NT2/D1 (cell line): ENCODE measurements around the gene FCN3.

Source experiments
- DNase-seq: peaks from one replicate; pipeline ENCODE4 v3.0.0-alpha.2; 2011; ENCODE audit warnings: low read depth, low spot score
- H3K27me3 ChIP-seq: 2 replicates; pipeline ENCODE4 v1.6.0; 2011; ENCODE audit warnings: mild to moderate bottlenecking; ENCODE audit not compliant: insufficient read length, insufficient read depth
- H3K36me3 ChIP-seq: 2 replicates; pipeline ENCODE4 v1.6.1; 2011; ENCODE audit warnings: mild to moderate bottlenecking, low read length, mixed read lengths; ENCODE audit not compliant: insufficient read depth, insufficient read length
- H3K4me1 ChIP-seq: 2 replicates; pipeline ENCODE4 v1.5.1; 2011; ENCODE audit not compliant: insufficient read depth, insufficient read length
- H3K4me3 ChIP-seq: 2 replicates; pipeline ENCODE4 v1.5.1; 2011; ENCODE audit warnings: low read depth; ENCODE audit not compliant: insufficient read length
- H3K9ac ChIP-seq: 2 replicates; pipeline ENCODE4 v1.6.0; 2011; ENCODE audit warnings: low read depth; ENCODE audit not compliant: insufficient read length
- H3K9me3 ChIP-seq: 2 replicates; pipeline ENCODE4 v1.5.1; 2011; ENCODE audit warnings: mild to moderate bottlenecking, low read length; ENCODE audit not compliant: insufficient read depth
- SUZ12 ChIP-seq: IDR thresholded peaks from 2 replicates; pipeline ENCODE4 v1.6.1; 2011; ENCODE audit not compliant: insufficient read length, insufficient read depth; ENCODE audit errors: extremely low read depth
- YY1 ChIP-seq: IDR thresholded peaks from 2 replicates; pipeline ENCODE4 v1.6.1; 2011; ENCODE audit not compliant: insufficient read length, insufficient read depth
- ZNF274 ChIP-seq: IDR thresholded peaks from 2 replicates; pipeline ENCODE4 v1.6.1; 2011; ENCODE audit warnings: mild to moderate bottlenecking, low read depth, low read length

FCN3 gene

DNA sequence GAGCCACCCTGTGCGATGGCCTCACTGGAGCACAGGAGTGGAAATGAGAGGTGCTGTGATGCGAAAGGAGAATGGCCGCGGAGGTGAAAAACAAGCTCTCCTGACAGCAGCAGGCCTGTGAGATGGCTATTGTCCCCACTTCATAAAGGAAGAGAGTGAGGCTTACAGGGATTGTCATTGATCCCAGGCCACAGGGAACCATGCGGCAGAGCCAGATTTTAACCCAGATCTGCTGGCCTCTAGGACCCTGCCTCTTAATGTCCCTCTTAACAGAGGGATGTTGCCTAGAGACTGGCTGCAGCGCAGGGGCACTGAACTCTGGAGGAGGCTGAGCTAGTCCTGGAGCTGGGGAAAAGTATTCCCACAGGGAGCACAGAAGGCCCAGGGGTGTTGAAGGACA is 35.9 kb downstream of the FCN3 start:
- no peak for TF ChIP-seq ZNF274
- no peak for TF ChIP-seq SUZ12
- no peak for TF ChIP-seq YY1
- H3K9me3 ChIP-seq: no peaks in the 10 kb centered on the region
- H3K9ac ChIP-seq: peak overlapping the region; percentile 51
- H3K4me1 ChIP-seq: peaks cover 31% of the 10 kb centered on the region
- H3K4me3 ChIP-seq: no peak overlapping the region
- no peak for DNase-seq
- no peaks in the 10 kb centered on the region for H3K27me3 ChIP-seq
- peaks cover 35% of the 10 kb centered on the region for H3K36me3 ChIP-seq

DNA sequence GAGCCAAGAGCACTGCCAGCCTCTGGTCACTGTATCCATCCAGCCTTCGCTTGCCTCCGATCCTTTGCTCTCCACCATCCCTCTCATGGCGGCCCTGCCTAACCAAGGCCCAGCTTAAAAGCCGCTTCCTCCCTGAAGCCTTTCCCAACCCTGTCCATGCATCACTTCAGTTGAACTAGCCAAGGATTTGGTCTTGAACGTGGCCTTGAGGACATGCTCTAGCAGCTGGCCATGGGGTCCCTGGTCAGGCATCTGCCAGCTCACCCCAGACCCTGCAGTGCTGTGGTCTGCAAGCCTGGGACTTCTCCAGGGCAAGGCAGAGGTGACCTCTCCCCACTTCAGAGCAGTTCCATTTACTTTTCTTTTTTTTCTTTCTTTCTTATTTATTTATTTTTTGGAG is 37.9 kb downstream of the FCN3 start:
- Histone ChIP-seq H3K9ac (no peak overlapping the region), H3K4me3 (no peak overlapping the region), H3K36me3 (peaks cover 52% of the 10 kb centered on the region), H3K4me1 (peaks cover 19% of the 10 kb centered on the region), H3K27me3 (no peaks in the 10 kb centered on the region), H3K9me3 (no peaks in the 10 kb centered on the region)
- DNase-seq: no peak
- TF ChIP-seq SUZ12 (no peak), ZNF274 (no peak), YY1 (no peak)

DNA sequence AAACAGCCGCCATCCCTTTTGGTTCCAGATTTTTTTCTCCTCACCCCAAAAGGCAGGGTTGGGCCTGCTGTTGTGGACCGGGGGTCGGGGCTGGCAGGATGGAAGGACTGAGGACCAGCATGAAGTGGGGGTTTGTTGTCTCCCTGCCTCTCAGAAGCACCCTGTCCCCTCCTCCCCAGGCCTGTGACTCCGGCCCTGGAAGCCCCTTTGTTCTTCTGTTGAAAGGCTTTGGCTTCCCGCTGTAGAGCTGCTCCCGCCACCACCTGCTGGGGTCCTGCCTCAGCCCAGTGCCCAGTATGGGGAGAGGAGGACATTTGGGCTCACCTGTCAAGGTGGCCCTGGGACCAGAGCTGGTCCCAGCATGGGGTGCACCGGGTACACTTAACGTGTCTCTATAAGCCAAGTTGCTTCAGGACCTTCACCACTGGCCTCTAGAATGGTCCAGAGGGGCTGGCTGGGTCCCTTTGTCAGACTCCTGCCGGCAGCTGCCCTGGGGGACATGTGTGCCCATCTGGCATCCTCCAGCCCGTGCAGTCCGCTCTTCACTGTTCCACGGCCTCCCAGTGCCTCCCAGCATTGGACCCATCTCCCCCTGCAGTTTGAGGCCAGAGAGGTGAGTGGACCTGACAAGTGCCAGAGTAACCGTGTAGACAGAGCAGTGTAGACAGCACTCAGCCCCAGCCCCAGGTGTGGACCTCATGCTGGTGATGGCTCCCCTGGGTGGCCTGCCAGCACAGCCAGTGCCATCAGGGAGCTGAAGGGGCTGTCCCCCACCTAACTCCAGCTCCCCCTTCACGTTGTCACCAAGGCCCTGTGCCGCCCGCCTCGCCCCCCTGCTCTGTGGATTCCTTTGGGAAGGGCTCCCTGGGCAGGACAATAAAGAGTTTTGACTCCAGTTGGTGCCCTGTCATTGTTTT is 38.9 kb downstream of the FCN3 start:
- TF ChIP-seq YY1 (no peak), ZNF274 (no peak), SUZ12 (no peak)
- Histone ChIP-seq H3K4me1 (peaks cover 13% of the 10 kb centered on the region), H3K4me3 (no peak overlapping the region), H3K27me3 (no peaks in the 10 kb centered on the region), H3K9me3 (no peaks in the 10 kb centered on the region), H3K9ac (no peak overlapping the region), H3K36me3 (peaks cover 61% of the 10 kb centered on the region)
- DNase-seq: no peak

DNA sequence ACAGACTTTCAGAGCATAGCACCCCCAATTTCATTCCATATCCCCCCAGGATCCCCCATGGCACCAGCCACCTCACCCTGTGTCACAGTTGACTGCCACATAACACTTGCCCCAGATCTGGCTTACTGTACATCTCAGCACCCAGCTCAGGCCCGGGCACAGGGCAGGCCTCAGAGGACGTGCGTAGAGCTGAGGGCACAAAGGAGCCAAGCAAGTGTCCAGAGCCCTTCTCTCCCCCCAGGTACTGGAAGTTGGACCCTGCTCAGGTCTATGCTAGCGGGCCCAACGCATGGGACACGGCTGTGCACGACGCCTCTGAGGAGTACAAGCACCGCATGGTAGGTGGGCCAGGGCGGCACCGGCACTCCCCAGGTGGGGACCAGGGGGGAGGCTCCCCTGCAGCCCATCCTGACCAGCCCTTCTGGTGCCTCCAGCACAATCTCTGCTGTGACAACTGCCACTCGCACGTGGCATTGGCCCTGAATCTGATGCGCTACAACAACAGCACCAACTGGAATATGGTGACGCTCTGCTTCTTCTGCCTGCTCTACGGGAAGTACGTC is 40.8 kb downstream of the FCN3 start:
- Histone ChIP-seq H3K27me3 (no peaks in the 10 kb centered on the region), H3K36me3 (peaks cover 76% of the 10 kb centered on the region)

DNA sequence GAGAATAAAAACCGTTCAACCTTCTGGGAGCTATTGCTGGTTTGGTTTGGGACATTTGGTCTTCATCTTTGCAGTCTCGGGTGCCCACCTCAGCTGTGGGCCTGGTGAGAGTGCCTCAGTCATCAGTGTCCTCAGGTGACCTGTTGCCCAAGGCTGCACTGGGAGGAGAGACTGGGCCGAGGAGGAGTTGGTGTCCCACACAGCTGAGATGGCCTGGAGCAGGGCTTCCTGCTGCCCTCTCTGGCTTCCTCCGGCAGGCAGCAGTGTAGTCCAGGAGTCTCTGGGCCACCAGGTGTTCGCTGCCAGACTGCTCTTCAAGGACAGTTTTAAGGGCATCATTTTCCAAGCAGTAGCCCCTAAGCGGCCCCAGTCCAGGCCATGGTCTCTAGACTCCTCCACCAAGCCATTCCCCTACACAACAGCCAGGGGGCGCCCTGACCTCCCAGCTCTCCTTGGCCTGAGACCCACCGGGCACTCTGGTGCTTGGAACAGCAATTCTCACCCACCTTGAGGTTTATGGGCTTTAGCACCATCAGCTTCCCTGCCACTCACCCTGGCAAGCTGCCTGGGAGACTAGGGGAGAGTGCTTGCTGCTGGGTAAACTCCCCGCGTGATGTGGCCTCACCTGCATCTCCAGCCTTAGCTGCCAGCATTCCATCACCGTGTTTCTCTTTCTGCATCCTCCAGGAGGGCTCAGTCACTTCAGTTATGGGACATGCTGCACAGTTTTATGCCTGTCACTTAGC is 41.9 kb downstream of the FCN3 start:
- no peak for DNase-seq
- Histone ChIP-seq H3K36me3 (peaks cover 86% of the 10 kb centered on the region), H3K4me1 (peaks cover 4% of the 10 kb centered on the region)

More for the DNA sequence above, 40.8 kb downstream of the FCN3 start:
- TF ChIP-seq YY1 (no peak), SUZ12 (no peak), ZNF274 (no peak)
- Histone ChIP-seq H3K9me3 (no peaks in the 10 kb centered on the region), H3K4me3 (no peak overlapping the region), H3K9ac (no peak overlapping the region), H3K4me1 (peaks cover 7% of the 10 kb centered on the region)
- no peak for DNase-seq

DNA sequence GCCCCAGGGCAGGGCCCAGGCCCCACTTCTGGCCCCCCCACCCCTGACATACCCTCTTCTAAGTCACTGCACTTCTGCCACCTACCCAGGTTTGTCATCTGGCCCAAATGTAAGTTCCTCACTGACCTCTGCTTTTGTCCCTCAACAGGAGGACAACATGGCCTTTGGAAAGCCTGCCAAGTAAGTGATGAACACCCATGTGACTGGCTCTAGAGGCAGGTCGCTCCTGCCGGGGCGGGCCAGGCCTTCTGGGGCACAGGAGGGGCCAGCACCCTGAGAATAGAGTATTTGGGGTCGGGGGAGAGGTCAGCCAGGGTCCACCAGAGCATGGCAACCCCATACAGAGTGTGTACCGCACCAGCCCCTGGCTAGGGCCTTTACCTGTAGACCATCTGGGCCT is 42.7 kb downstream of the FCN3 start:
- Histone ChIP-seq H3K9ac (no peak overlapping the region), H3K4me3 (no peak overlapping the region), H3K27me3 (no peaks in the 10 kb centered on the region), H3K36me3 (peaks cover 93% of the 10 kb centered on the region), H3K4me1 (peaks cover 4% of the 10 kb centered on the region), H3K9me3 (no peaks in the 10 kb centered on the region)
- no peak for DNase-seq
- no peak for TF ChIP-seq ZNF274
- no peak for TF ChIP-seq YY1
- TF ChIP-seq SUZ12: no peak

More for the DNA sequence above, 41.9 kb downstream of the FCN3 start:
- TF ChIP-seq SUZ12 (no peak), ZNF274 (no peak), YY1 (no peak)
- Histone ChIP-seq H3K9ac (no peak overlapping the region), H3K4me3 (no peak overlapping the region), H3K9me3 (no peaks in the 10 kb centered on the region), H3K27me3 (no peaks in the 10 kb centered on the region)

DNA sequence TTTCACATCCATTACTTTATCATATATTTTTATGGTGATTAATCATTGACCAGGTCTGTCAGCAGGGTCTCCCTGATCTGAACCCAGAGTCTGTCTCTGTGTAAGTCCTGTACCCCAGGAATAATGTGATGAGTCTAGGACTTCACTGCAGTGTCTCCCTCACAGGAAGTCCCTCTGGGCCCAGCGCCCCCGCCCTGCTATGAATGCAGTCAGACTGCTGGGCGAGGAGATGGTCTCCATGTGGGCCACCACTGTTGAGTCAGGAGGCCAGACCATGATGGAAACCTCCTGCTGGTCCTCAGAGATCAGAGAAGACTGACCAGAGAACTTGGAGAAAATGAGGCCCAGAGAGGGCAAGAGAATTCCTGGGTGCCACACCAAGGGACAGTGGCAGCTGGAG is 43.2 kb downstream of the FCN3 start:
- no peak for TF ChIP-seq YY1
- TF ChIP-seq ZNF274: no peak
- no peak for TF ChIP-seq SUZ12
- H3K27me3 ChIP-seq: no peaks in the 10 kb centered on the region
- DNase-seq: no peak
- no peak overlapping the region for H3K9ac ChIP-seq
- no peaks in the 10 kb centered on the region for H3K9me3 ChIP-seq
- H3K4me3 ChIP-seq: no peak overlapping the region
- H3K36me3 ChIP-seq: peaks cover 93% of the 10 kb centered on the region
- peaks cover 4% of the 10 kb centered on the region for H3K4me1 ChIP-seq
